NT2/D1 (cell line): Measurements from ENCODE around the gene GXYLT1.

Source experiments
- SUZ12 ChIP-seq: IDR thresholded peaks from 2 replicates; pipeline ENCODE4 v1.6.1; 2011; ENCODE audit not compliant: insufficient read length, insufficient read depth; ENCODE audit errors: extremely low read depth
- YY1 ChIP-seq: IDR thresholded peaks from 2 replicates; pipeline ENCODE4 v1.6.1; 2011; ENCODE audit not compliant: insufficient read length, insufficient read depth

DNA sequence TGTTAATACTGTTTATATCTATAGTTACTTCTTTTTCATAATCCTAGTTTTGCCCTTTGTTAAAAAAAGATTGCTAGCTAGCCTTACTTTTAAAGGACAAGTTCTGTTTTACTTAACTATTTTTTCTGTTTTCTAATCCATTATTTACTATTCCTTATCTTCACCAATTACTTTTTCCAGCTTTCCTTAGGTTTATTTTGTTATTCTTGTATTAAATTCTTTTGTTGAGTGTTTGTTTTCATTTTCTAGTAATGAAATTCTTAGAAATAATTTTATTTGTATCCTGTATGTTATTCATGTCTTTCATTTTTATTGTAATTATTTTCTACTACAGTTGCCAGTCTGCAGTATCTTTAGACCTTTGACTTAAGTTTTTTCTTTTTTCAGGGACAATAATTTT lies 45.7 kb upstream of the GXYLT1 start:
- TF ChIP-seq SUZ12 (no peak), YY1 (no peak)
